Activated T-helper 17 cell treated with anti-CD3 and anti-CD28 coated beads, Interleukin-2, amount 50 U/mL, for 72 hours (primary cell): Measurements from ENCODE around the gene AADAC. TPM values are rescaled to one million over a fixed set of nuclear protein-coding genes. Genes with fewer than 3 reads are reported as not detected.
"Not testable (repeated sequence)": the region's sequence is repeated elsewhere in the genome, so short reads cannot be mapped to it uniquely, and the experiment has no call there.

Experiments used
- ATAC-seq: fragments of 150-1000 bp; cut with Tn5 transposase; replicated peaks from 2 replicates; pipeline ENCODE4 v1.10.0; 2021; ENCODE audit warnings: mild to moderate bottlenecking, moderate library complexity
- H3K27ac Mint-ChIP-seq: one replicate; pipeline ENCODE4 v1.8.0; 2022; ENCODE audit warnings: mixed read lengths
- H3K27me3 Mint-ChIP-seq: one replicate; pipeline ENCODE4 v1.8.0; 2022; ENCODE audit warnings: mixed read lengths
- H3K36me3 Mint-ChIP-seq: one replicate; pipeline ENCODE4 v1.8.0; 2022; ENCODE audit warnings: low read depth, mild to moderate bottlenecking, mixed read lengths
- H3K4me1 Mint-ChIP-seq: one replicate; pipeline ENCODE4 v1.8.0; 2022; ENCODE audit warnings: mixed read lengths
- H3K4me3 Mint-ChIP-seq: one replicate; pipeline ENCODE4 v1.8.0; 2022; ENCODE audit warnings: mild to moderate bottlenecking, mixed read lengths
- H3K9me3 Mint-ChIP-seq: one replicate; pipeline ENCODE4 v1.8.0; 2022; ENCODE audit warnings: mixed read lengths
- total RNA-seq, 2 donors: library from RNA; stranded (reverse); gene quantifications; one replicate each; pipeline ENCODE4 v1.2.3, GENCODE V29; 2022

AADAC gene
- total RNA-seq, 2 donors from 2014 or later = not detected

DNA sequence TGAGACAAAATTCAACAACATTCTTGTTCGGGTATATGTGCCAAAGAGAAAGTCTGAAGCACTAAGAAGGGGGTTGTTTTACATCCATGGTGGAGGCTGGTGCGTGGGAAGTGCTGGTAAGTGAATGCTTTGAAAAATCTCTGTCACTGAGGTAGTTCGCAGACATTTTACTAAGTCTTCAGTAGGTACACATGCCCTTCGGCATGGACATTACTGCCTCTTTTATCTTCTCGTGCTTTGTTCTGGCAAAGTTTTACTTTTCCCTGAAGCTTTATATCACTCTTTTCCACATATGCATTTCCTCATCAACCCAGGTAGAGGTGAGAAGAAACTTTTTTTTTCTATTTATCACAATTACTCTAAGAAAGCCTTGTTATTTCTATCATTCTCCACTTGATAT is 3.6 kb downstream of the AADAC start:
- H3K4me3 Mint-ChIP-seq = no peak overlapping the region
- H3K36me3 Mint-ChIP-seq = no peaks in the 10 kb centered on the region
- H3K4me1 Mint-ChIP-seq = no peaks in the 10 kb centered on the region
- H3K27me3 Mint-ChIP-seq = peaks cover 9% of the 10 kb centered on the region
- ATAC-seq = no peak
- H3K9me3 Mint-ChIP-seq = no peaks in the 10 kb centered on the region
- no peak overlapping the region for H3K27ac Mint-ChIP-seq

DNA sequence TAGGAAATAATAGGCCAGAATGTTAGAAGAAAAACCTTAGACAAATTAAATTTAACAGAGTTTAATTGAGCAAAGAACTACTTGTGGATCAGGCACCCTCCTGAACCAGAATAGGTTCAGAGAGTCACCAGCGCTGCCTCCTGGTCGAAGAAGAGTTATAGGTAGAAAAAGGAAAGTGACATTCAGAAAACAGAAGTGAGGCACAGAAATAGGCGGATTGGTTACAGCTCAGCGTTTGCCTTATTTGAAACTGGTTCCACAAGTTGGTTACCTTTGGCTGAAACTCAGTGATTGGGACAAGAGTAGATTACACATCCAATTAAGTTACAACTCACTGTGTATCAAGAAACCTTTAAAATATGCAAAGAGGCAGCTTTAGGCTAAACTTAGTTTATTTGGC is 4.4 kb downstream of the AADAC start:
- H3K9me3 Mint-ChIP-seq = no peaks in the 10 kb centered on the region
- no peak overlapping the region for H3K27ac Mint-ChIP-seq
- no peaks in the 10 kb centered on the region for H3K36me3 Mint-ChIP-seq
- no peaks in the 10 kb centered on the region for H3K4me1 Mint-ChIP-seq
- H3K27me3 Mint-ChIP-seq = peaks cover 9% of the 10 kb centered on the region
- no peak overlapping the region for H3K4me3 Mint-ChIP-seq
- no peak for ATAC-seq

- Mint-ChIP-seq H3K36me3 (no peaks in the 10 kb centered on the region), H3K4me3 (no peak overlapping the region), H3K4me1 (no peaks in the 10 kb centered on the region), H3K27me3 (peaks cover 9% of the 10 kb centered on the region), H3K9me3 (no peaks in the 10 kb centered on the region), H3K27ac (no peak overlapping the region)
- no peak for ATAC-seq
Observed at GRCh38 chr3:151819910-151820309, 6.0 kb downstream of the AADAC start.

DNA sequence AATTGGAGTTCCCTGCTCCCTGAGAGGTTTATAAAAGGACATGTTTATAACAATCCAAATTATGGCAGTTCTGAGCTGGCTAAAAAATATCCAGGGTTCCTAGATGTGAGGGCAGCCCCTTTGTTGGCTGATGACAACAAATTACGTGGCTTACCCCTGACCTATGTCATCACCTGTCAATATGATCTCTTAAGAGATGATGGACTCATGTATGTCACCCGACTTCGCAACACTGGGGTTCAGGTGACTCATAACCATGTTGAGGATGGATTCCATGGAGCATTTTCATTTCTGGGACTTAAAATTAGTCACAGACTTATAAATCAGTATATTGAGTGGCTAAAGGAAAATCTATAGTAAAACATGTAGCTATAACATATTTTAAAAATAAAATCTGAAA is 13.9 kb downstream of the AADAC start:
- Mint-ChIP-seq H3K27ac (no peak overlapping the region), H3K4me1 (no peaks in the 10 kb centered on the region), H3K4me3 (no peak overlapping the region), H3K9me3 (peaks cover 5% of the 10 kb centered on the region), H3K27me3 (peaks cover 23% of the 10 kb centered on the region), H3K36me3 (no peaks in the 10 kb centered on the region)
- ATAC-seq = no peak

DNA sequence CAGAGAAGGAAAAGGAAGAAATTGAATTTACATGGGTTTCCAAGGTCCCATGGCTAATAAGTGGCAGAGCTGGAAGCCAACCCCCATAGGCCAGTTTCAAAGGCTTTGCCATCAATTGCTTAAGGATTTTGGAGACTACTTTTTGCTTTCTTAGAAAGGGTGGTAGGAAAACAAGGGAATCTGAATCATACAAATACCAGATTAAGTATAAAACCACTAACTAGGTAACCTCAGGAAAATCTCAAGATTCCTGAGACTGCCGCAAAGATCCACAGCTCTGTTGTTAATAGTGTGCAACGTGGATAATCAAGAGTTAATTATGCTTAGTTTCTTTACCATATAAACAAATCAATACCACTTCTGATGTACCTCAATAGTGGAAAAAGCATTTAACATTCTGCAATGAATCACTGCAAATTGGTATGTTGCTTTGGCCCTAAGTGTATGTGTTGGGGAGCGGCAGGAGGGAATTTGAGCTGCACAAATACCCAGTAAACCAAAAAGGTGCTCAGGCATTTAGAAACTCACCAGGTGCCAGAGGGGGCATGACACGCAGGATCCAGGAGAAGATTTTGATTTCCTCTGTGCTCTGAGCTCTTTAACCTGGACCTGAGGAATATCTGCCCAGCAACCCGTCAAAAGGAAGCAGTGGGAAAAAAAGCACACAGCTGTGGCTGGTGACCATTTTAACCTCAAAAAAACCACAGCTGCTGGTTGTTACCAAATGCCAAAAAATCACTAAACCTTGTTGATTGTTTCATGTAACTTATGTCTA is 22.0 kb downstream of the AADAC start:
- no peaks in the 10 kb centered on the region for H3K9me3 Mint-ChIP-seq
- ATAC-seq = no peak
- no peaks in the 10 kb centered on the region for H3K4me1 Mint-ChIP-seq
- H3K4me3 Mint-ChIP-seq = no peak overlapping the region
- H3K27ac Mint-ChIP-seq = no peak overlapping the region
- H3K36me3 Mint-ChIP-seq = no peaks in the 10 kb centered on the region
- peaks cover 20% of the 10 kb centered on the region for H3K27me3 Mint-ChIP-seq

DNA sequence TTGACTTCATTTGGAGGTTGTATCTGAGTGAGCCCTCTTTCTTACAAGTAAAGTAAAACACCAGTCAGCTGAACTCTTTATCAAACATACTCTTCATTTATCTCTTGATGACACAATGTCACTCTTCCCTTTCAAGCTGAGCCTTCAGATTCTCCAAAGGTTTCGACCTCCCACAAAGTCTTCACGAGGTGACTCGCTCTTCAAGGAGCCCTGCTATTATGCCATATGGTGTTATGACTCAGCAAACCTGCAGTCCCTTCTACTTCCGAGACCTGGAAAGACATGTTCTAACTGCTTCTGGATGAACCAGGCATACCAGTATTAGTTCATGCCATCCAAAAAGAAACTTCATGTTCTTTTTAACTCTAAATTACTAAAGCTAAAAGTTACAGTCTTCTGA is 23.1 kb downstream of the AADAC start:
- H3K4me3 Mint-ChIP-seq = no peak overlapping the region
- H3K9me3 Mint-ChIP-seq = no peaks in the 10 kb centered on the region
- H3K36me3 Mint-ChIP-seq = no peaks in the 10 kb centered on the region
- no peaks in the 10 kb centered on the region for H3K4me1 Mint-ChIP-seq
- H3K27me3 Mint-ChIP-seq = peaks cover 14% of the 10 kb centered on the region
- peak; percentile 42 for ATAC-seq
- no peak overlapping the region for H3K27ac Mint-ChIP-seq

DNA sequence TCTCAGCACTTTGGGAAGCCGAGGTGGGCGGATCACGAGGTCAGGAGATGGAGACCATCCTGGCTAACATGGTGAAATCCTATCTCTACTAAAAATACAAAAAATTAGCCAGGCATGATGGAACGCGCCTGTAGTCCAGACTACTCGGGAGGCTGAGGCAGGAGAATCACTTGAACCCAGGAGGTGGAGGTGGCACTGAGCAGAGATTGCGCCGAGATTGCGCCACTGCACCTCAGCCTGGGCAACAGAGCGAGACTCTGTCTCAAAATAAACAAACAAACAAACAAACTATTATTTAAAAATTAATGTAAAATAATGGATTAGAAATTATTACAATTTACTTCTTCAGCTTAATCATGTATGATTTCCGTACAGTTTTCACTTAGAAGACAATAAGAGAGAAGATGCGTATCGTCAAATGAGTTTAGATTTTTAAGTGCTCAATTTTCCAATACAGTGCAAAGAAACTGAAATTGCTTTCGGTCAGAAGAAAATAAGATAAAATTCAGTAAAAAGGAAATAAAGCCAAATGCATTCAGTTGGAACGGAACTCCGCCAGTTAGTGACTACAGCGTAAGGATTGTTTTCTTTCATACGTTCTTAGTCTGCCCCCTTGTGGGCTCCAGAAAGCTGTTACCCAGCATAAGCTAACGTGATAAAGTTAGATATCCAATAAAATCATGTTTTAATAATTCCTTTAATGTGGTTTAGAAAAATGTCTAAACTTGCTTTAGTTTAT is 24.8 kb downstream of the AADAC start:
- ATAC-seq = peak; percentile 65
- Mint-ChIP-seq H3K27ac (no peak overlapping the region), H3K9me3 (no peaks in the 10 kb centered on the region), H3K4me3 (no peak overlapping the region), H3K4me1 (no peaks in the 10 kb centered on the region), H3K27me3 (peaks cover 9% of the 10 kb centered on the region), H3K36me3 (no peaks in the 10 kb centered on the region)

GRCh38 chr3:151839313-151839631 is 25.4 kb downstream of the AADAC start:
- H3K27me3 Mint-ChIP-seq = peaks cover 6% of the 10 kb centered on the region
- no peak for ATAC-seq
- H3K4me1 Mint-ChIP-seq = no peaks in the 10 kb centered on the region
- H3K4me3 Mint-ChIP-seq = no peak overlapping the region
- H3K36me3 Mint-ChIP-seq = no peaks in the 10 kb centered on the region
- H3K27ac Mint-ChIP-seq = no peak overlapping the region
- no peaks in the 10 kb centered on the region for H3K9me3 Mint-ChIP-seq

DNA sequence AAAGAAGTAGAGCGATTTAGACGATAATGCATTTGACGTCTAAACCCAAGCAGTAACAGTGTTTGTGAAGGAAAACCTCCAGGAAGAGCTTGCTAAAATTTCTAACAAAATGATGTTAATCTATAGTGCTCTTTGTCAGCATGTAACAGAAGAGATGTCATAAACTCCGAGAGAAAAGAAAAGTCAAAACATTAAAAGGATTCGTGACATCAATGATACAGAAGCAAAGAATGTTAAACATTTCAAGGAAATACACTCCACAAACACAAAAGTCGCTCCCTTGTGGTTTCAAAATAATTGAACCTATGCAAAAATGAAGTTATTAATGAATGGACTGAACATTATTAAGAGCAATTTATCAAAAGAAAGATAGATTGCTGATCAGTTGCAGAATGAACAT is 27.9 kb downstream of the AADAC start:
- Mint-ChIP-seq H3K27ac (no peak overlapping the region), H3K4me1 (no peaks in the 10 kb centered on the region), H3K4me3 (no peak overlapping the region), H3K9me3 (no peaks in the 10 kb centered on the region), H3K36me3 (no peaks in the 10 kb centered on the region), H3K27me3 (no peaks in the 10 kb centered on the region)
- no peak for ATAC-seq

- Mint-ChIP-seq H3K27ac (no peak overlapping the region), H3K27me3 (no peaks in the 10 kb centered on the region), H3K9me3 (no peaks in the 10 kb centered on the region), H3K4me3 (no peak overlapping the region), H3K36me3 (no peaks in the 10 kb centered on the region), H3K4me1 (no peaks in the 10 kb centered on the region)
- no peak for ATAC-seq
Observed at GRCh38 chr3:151843275-151843674, 29.4 kb downstream of the AADAC start.

- H3K4me3 Mint-ChIP-seq = no peak overlapping the region
- peaks cover 9% of the 10 kb centered on the region for H3K9me3 Mint-ChIP-seq
- no peak overlapping the region for H3K27ac Mint-ChIP-seq
Observed at GRCh38 chr3:151845306-151845905, 31.5 kb downstream of the AADAC start.

GRCh38 chr3:151850065-151850464 is 36.1 kb downstream of the AADAC start:
- not testable (repeated sequence) for H3K27me3 Mint-ChIP-seq, H3K27ac Mint-ChIP-seq, ATAC-seq, H3K36me3 Mint-ChIP-seq, H3K4me3 Mint-ChIP-seq, H3K4me1 Mint-ChIP-seq
- H3K9me3 Mint-ChIP-seq = peaks cover 17% of the 10 kb centered on the region

More at GRCh38 chr3:151845306-151845905, 31.5 kb downstream of the AADAC start:
- no peak for ATAC-seq
- Mint-ChIP-seq H3K4me1 (no peaks in the 10 kb centered on the region), H3K36me3 (no peaks in the 10 kb centered on the region), H3K27me3 (no peaks in the 10 kb centered on the region)

GRCh38 chr3:151852074-151852811 is 38.3 kb downstream of the AADAC start:
- H3K4me1 Mint-ChIP-seq = no peaks in the 10 kb centered on the region
- H3K9me3 Mint-ChIP-seq = peaks cover 17% of the 10 kb centered on the region
- no peak overlapping the region for H3K4me3 Mint-ChIP-seq
- no peak overlapping the region for H3K27ac Mint-ChIP-seq
- peaks cover 14% of the 10 kb centered on the region for H3K27me3 Mint-ChIP-seq
- no peak for ATAC-seq
- no peaks in the 10 kb centered on the region for H3K36me3 Mint-ChIP-seq

DNA sequence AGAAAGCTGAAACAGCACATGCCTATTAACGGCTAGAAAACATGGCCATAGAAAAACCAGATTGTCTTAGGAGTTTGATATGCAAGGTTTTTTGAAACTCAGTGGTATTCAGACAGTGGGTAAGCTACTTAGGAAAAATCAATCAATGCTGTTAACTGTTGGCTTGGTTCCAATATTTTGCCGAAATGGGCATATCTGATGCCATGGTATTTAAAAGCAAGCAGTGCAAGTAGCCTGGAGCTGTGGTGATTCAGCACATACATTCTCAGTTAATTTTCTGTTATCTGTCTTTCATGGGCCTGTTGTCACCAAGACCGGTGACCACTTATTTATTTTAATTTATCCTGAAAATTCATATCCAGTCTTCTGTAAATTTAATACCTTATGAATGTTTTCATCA is 42.2 kb downstream of the AADAC start:
- Mint-ChIP-seq H3K4me3 (no peak overlapping the region), H3K36me3 (no peaks in the 10 kb centered on the region), H3K27ac (no peak overlapping the region), H3K9me3 (peaks cover 3% of the 10 kb centered on the region), H3K4me1 (no peaks in the 10 kb centered on the region), H3K27me3 (peaks cover 14% of the 10 kb centered on the region)
- ATAC-seq = no peak
